SIG-M5 treated with dmso at 0.1 percent for 504 hours (cell line): ENCODE data around the gene CKLF.
"Not testable (repeated sequence)": the region's sequence is repeated elsewhere in the genome, so short reads cannot be mapped to it uniquely, and the experiment has no call there.

Experiments
- DNase-seq: peaks from one replicate; lab custom pipeline; 2025; ENCODE audit not compliant: unreplicated experiment; lab: John Stamatoyannopoulos, UW

Gene CKLF

DNA sequence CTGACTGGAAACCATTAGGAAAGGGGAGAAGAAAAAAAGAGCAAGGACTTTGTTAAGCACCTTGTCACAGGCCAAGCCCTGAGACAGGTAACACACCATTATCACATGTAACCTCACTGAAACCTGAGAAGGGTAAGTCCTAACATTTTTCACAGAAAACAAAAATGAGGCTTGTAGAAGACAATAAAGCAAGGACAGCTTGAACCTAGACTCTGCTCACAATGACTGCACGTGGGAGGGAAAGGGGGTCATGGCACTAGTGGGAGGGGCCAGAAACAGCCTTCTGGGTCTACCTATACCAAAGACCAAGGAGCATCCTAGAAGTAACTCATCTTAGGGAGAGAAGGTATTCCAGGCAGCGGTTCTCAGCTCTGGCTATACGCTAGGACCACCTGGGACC, 10.0 kb upstream of the CKLF start:
- DNase-seq, result no peak

DNA sequence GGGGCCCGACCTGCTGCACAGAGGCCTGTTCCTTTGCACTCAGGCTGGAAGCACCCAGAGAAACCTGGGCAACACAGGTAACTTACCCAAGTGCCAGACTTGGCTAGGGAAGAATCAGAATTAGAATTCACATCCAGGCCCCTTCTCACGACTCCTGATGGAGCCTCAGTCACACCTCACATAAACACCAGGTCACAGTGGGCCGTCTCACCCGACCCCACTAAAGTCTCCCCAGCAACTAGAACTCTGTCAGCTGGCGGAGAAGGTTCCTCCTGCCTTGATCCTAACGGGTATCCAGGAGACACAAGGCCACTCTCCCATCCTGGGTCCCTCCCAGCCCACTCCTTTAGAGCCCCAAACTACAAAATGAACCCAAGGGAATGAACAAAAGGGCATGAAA, 8.8 kb upstream of the CKLF start:
- DNase-seq, result no peak

DNA sequence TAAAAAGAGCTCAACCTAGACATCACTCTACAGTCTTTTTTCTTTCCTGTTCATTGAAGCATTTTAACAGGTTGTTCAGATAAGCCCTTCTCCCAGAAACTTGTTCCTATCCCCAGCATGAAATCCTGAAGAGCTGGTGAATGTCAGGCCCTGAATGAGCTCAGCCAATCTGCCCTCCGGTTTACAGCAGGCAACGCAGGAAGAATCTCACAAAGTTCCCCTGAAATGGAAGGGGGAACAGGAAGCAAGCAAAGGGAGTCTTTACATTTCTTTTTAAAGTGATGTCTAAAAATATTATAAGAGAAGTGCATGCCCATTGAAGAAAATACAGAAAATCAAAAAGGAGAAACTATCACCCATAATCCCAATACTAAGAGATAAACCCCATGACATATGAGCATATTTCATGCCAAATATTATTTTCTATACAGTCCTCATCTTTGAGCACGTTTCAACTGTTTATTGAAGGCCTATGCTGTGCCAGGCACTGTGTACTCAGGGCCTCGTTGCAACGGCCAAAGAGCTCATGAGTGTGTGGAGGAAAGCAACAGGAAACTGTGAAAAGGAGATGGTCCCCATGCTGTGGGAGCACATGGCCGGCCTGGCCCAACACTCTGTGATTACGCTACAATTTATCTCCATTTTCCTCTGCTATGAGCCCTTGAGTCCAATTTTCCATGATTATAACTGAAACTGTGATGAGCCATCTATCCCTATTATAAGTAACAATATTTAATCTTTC, 8.2 kb upstream of the CKLF start:
- no peak for DNase-seq

DNA sequence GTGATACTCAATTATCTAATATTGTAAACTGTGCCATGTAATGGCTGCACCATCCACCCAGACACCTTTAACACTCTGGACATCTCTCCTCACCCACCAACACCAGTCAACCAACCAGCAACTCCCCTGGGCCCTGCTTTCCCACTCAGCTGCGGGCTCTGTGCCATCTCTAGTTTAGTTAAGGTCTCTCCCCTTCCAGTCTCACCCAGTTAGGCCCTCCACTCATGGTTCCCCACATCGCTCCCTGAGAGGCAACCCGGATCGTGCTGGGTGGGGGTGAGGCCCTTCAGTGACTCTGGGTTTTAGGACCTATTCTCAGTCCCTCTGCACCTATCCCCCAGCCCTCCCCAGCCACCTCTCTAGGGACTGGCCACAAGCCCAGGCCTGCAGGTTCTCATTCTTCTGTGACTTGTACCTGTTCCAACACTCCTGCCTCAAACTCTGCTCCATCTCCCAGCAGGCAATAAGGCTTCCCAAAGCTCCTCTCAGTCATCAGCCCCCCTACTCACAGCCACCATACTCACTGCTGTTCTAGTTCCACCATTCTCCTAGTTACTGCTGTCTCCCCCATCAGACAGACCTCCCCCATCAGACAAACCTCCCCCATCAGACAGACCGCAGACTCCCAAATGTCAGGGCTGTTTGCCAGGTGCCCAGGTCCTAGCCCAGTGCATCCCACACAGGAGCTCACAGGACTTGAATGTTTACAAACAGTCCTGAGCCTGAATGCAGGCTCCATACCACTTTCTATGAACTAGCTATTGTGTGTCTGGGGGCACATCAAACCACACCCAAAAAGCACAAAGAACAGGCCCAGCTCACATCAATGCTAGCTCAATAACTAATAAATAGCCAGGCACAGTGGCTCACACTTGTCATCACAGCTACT, 5.0 kb upstream of the CKLF start:
- no peak for DNase-seq

DNA sequence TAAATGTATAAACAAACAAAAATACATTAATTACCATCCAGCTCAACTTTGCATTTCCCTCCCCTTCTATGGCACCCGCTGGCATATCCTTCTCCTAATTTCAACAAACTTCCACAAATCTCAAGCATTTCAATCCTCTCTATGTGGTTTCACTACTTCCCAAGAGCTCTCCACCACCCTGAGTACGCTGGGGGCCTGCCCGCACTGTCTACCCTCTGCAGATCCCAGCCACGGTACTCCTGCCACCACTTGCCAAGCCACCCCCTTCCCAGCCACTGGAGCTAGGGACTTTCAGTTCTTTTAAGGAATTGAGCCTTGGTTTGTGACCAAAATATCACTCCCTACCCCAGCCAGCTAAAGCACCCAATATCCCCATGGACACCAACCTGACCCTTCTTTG, 4.3 kb upstream of the CKLF start:
- DNase-seq, result no peak

DNA sequence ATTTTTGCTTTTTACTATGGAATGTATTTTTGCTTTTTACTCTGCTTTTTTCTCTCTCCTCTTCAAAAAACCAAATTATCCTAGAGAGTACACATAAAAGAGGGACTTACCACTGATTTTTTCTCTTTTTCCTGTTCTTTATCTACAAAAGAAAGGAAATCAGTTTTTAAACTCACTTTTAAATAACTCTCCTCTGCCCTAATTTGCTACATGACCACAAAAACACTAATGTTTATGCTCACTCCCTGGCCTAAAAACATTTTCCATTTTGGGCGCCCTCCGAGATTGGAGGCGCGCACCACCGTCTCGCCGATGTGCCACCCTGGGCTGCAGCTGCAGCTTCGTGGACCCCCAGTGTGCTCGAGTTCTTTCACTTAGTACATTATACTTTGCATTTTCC, 3.5 kb upstream of the CKLF start:
- no peak for DNase-seq

DNA sequence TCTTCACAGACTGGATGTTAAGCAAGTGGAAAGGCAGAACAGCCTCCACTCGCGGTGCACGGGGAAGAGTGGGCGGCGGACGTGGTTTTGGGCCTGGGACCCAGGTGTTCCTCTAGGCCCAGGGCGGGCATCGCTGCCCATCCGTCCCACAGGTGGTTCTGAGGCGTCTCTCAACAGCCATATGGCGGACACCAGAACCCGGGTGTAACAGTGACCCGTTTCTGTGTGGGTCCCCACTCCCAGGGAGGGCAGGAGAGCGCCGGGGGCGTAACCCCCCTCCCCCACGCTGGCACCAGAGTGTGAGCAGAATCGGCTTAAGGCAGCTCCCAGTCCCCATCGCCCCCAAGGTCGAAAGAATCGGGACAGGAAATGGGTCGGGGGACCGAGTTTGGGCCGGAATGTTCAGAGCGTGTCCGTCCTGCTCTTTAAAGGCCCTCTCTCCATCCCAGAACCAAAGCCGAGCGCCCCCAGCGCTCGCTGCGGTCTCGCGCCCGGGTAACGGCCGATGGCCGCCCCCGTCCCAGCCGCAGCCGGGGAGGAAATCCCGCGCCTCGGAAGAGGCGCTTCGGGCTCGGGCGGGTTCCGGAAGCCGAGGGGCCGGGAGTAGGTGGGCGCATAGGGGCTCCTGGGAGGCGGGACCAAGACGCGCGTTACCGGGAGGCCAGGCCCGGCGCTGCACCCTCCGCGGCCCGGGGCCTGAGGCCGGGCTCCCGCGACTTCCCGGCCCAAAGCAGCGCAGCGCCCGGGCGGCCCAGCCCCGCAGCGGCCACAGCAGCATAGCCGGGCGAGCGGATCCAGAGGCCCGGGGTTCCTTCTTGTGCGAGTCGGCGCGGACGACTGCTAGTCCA, 2.9 kb upstream of the CKLF start, which contains the start of gene TK2:
TSS of gene TK2 (minus strand) at position 839 of the 848 bp plus-strand sequence. CDS start at position 778, 61 bp downstream.
- no peak for DNase-seq

DNA sequence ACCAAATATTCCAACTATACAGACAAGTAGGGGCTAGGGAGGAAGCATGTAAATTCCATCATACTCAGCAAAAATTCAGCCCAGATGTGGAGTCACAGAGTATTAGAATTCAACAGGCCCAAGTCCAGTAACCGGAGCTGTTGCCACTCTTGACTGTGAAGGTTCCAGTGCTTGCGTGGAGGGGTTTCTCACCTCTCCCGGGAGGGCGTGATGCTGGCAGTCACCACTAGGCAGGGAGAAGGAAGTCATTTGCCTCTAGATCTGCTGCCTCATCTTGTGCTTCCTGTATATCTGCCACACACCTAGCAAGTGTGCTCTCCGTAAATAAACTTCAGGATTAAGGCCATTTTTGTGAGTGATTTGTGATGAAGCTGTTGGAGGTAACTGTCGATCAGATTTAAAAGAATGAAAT, 1.0 kb upstream of the CKLF start:
- peak; percentile 79 for DNase-seq

DNA sequence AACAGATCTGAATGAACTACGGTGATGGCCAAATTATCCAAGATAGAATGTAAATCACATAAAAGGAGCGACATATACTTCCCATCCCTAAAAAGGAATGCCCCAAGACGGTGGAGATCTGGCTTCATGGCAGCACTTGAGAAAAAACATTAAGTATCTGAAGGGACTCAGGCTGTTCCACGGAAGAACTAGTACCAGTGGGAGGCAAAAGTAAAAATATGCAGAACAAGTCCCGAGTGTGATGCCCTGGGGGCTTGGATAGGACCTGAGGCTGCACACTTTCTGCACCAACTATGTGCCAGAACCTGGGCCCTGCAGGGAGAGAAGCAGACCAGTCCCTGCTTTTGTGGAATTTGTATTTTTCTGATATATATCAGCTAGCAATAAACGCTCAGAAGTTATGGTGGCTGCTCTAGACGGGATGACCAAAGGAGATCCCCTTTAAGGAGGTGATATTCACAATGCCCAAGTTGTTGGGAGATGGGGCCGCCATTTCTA, 539 bp upstream of the CKLF start:
- DNase-seq, result no peak

DNA sequence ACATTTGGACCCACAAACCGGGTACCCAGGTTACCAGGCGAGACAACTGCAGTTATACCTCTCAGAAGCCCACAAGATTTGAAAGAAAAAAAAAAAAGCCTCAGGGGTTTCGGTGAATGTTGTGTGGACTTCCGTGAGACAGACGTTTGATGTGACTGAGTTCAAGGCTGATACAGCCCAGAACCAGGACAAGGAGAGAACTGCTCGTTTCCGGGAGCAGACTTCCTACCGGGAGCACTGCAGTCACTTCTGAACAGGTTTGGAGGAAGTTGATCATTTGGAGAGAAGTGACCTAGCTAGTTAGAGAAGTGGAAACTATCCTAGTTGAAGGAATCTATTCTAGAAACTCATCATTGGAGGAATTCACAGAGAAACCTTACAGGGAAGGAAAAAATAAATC, 847 bp downstream of the CKLF start:
- no peak for DNase-seq

DNA sequence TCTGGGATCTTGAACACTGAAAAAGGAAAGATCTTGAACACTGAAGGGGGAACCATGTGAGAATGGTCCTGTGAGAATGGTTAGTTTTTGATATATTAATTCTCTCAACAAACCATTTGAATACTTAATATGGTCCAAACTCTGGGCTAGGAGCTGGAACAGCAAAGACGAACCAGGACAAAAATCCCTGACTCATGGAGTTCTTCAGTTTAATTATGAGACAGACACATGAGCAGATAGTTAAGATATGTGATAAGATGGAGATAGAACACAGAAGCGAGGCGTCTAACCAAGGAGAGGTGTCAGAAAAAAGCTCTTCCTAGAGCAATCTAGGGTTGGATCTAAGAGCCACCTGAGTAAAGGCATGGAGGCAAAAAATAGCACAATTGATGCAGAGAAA, 1.6 kb downstream of the CKLF start:
- DNase-seq, result no peak

DNA sequence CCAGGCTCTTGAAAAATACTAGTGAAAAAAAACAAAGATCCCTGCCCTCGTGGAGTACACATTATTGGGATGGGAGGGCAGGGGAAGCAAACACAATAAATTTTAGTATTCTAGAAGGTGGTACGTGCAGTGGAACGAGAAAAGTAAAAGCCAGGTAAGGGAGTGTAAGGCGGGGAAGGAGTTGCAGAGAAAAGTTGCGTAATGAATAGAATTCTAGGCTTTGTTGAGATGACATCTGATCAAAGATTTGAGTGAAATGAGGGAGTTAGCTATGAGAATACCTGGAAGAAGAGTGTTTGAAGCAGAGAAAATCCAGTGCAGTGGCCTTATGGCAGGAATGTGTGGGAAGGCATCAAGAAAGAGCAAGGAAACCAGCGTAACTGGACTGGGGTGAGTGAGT, 2.1 kb downstream of the CKLF start:
- DNase-seq, result no peak

DNA sequence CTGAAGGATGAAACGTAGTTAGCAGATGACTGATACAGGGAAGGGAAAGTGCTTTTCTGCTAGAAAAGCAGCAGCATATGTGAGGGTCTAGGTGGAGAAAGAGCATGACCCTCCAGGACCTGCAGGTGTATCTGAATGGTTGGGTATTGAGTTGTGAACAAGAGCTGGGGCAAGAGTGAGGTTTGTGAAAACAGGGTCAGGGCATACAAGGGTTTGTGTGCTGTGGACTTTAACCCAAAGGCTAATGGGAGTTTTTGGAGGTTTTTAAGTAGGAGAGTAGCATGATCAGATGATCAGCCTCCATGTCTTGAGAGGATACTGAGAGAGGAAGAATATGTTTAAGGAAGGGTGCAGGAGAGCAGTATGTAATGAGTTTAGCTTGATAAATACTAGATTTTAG, 7.7 kb downstream of the CKLF start:
- no peak for DNase-seq

DNA sequence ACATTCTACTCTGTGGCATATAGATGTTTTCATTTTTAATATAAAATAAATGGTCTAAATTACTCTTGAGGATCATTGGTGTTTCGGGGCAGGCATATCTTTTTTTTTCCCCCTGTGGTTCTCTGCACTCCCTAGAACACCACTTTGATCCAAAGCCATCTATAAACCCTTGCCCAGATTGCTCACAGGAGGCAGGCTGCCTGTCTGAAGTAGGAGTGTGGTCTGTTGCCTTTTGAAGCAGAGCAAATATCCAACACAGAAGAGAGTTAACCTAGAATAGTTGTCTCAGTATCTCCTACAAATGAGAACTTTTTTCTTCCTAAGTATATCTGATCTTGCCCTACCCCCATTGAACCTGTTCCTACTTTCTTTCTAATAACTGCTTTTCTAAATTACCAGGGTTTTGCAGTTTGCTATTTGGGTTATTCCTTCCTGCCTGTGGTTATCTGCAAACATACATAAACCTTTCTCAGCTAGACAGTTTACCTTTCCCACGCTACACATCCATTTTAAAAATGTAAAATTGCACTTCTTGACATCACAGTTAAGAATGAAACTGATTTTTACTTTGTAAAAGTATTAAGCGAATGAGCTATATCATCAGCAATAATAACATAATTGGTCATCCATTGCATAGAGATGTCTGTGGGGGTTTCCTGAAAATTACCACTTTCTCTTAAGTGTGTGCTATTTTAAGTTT, 9.2 kb downstream of the CKLF start:
- no peak for DNase-seq

DNA sequence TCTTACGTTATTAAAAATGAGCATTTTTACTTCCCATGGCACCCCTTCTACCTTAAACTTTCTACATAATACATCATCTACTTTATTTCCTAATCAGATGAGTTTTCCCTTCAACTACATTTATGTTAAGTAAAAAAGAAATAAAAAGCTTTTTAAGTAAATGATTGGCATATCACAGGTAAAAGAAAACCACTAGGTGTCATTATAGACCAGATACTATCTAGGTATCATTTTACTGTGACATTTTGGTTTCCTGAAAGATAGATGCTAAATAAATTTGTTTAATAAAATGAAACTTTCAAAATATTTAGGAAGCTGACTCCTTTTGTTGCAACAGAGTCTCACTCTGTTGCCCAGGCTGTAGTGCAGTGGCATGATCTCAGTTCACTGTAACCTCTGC, 10.0 kb downstream of the CKLF start:
- DNase-seq, result no peak

DNA sequence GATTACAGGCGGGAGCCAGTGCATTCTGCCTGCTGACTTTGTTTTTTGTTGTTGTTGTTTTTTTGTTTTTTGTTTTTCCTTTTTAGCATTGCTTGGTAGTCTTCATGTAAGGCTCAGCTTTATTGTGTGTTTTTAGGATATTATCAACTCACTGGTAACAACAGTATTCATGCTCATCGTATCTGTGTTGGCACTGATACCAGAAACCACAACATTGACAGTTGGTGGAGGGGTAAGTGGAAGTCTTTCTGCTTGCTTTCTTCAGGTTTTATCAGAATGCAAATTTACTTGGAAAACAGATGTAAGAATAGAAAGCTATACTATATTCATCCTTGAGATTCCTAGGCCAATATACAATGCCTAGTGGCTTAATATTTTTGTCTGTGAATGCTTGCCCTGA, 10.6 kb downstream of the CKLF start:
- DNase-seq, result no peak

DNA sequence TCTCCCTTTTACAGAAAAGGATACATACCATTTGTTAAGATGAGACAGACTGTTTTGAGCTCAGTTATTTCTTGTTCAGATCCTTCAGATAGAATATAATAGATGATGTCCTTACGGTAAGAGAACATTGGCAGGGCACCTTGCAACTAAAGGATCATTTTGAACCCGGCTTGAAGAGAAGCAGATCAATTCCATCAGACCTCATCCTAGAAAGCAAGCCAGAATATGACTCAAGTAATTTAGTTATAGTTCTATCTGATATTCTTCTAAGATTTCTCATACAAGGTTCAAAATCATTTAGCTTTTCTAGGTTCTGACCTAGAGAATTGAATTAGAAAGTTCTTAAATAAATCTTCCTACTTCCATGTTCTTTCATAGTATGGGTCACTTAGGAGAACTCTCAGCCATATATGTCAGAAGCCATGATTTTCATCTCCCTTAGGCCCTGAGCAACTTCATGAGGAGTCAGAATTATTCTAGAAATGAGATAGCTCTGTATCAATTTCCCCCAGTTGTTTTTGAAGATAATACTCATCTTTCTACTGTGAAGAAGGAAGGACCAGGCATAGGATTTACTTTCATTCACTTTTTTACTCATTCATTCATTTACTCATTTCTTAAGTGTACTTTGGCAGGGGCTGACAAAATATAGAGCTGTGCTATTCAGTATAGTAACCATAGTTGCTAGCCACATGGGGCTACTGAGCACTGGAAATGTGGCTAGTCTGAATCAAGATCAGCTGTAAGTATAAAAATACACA, 11.4 kb downstream of the CKLF start:
- no peak for DNase-seq

DNA sequence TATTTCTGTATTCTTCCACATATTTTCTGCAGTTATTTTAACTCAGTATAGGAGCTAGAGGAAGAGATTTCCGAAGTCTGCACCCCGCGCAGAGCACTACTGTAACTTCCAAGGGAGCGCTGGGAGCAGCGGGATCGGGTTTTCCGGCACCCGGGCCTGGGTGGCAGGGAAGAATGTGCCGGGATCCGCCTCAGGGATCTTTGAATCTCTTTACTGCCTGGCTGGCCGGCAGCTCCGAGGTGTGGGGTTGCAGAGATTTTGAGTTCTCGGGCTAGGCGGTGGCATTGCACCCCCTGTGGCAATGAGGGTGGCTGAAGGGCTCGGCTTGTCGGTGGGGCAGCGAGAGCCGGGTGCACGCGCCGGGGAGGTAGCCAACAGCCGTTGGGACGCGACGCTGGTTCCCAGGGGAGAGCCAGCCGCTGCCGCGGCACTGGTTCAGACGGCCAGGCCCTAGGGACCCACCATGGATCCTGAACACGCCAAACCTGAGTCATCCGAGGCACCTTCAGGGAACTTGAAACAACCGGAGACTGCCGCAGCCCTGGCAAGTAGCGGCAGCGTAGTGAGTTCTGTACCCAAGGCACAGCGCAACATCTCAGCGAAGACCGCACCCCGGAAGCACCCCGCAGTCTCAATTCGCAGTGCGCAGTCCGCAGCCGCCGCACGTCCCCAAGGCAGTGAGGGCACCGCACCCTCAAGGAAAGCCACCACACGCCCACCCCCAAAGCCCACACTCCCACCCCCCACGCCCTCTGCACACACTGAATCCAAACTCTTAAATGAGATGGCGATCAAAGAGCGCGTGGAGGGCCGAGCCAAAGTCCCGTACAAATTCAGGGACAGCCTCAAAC, 13.9 kb downstream of the CKLF start, which contains the start of gene CMTM1:
TSS of gene CMTM1 (plus strand) at position 389 of the 851 bp plus-strand sequence. CDS start at position 464, 75 bp downstream.
- no peak for DNase-seq

DNA sequence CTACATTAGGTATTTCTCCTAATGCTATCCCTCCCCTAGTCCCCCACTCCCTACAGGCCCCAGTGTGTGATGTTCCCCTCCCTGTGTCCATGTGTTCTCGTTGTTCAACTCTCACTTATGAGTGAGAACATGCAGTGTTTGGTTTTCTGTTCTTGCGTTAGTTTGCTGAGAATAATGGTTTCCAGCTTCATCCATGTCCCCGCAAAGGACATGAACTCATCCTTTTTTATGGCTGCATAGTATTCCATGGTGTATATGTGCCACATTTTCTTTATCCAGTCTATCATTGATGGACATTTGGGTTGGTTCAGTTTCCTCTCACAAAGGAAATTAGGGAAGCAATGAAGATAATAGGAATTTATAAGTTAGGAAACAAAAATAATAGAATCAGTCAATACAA, 14.9 kb downstream of the CKLF start:
- not testable (repeated sequence) for DNase-seq
